ENCODE data around the gene CLPX. TPM values are rescaled to one million over a fixed set of nuclear protein-coding genes. Genes with fewer than 3 reads are reported as not detected.

Gene CLPX
- total RNA-seq, 2 donors from 2014 or later = 60.5 to 62.7 TPM

DNA sequence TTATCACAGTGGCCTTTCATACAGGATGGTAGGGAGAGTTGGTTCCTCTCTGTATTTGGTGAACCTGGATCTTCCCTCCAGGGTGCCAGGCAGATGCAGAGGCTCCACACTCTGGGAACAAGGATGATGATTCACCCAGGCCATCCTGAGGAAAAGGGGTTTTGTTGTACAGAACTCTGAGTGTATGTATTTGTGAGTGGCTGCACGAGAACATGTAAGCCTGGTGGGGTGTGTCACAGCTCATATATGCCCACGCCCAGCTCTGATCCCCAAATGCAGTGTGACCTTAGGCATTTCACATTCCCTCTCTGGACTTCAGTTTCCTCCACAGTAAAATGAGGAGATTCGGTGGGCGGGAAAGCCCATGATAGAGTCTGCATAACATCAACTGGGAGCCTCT lies 37.7 kb upstream of the CLPX start:
- no peaks in the 10 kb centered on the region for H3K9me3 ChIP-seq (ENCODE audit: control insufficient read depth, low read length)
- no peak overlapping the region for H3K27ac ChIP-seq (ENCODE audit: low read depth, low read length)
- H3K36me3 ChIP-seq (ENCODE audit: control insufficient read depth, insufficient read depth, low read length) = no peaks in the 10 kb centered on the region
- Mint-ChIP-seq H3K27ac (no peak overlapping the region), H3K36me3 (ENCODE audit: low read depth) (no peaks in the 10 kb centered on the region), H3K4me3 (no peak overlapping the region), H3K9me3 (no peaks in the 10 kb centered on the region), H3K4me1 (peaks cover 11% of the 10 kb centered on the region), H3K27me3 (ENCODE audit: insufficient read depth) (peaks cover 9% of the 10 kb centered on the region)
- DNase-seq = no peak
- no peak overlapping the region for H3K9ac ChIP-seq (ENCODE audit: extremely low read depth, low read length, poor library complexity, severe bottlenecking)
- H3K4me1 ChIP-seq (ENCODE audit: control insufficient read depth, insufficient read depth, low read length) = peaks cover 3% of the 10 kb centered on the region
- no peak overlapping the region for H3K4me3 ChIP-seq (ENCODE audit: low read length)
- WGBS, 2 experiments (ENCODE audit: insufficient coverage in 1 of 2, insufficient read length in 1 of 2) = 91 to 100% methylated on average over 4 of the region's 4 CpGs
- TF ChIP-seq, protein P1, sequence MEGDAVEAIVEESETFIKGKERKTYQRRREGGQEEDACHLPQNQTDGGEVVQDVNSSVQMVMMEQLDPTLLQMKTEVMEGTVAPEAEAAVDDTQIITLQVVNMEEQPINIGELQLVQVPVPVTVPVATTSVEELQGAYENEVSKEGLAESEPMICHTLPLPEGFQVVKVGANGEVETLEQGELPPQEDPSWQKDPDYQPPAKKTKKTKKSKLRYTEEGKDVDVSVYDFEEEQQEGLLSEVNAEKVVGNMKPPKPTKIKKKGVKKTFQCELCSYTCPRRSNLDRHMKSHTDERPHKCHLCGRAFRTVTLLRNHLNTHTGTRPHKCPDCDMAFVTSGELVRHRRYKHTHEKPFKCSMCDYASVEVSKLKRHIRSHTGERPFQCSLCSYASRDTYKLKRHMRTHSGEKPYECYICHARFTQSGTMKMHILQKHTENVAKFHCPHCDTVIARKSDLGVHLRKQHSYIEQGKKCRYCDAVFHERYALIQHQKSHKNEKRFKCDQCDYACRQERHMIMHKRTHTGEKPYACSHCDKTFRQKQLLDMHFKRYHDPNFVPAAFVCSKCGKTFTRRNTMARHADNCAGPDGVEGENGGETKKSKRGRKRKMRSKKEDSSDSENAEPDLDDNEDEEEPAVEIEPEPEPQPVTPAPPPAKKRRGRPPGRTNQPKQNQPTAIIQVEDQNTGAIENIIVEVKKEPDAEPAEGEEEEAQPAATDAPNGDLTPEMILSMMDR (conservative IDR thresholded peaks at IDR 0.05) = no peak
- no peaks in the 10 kb centered on the region for H3K27me3 ChIP-seq (ENCODE audit: control insufficient read depth, insufficient read depth, low read length, poor library complexity, severe bottlenecking)

DNA sequence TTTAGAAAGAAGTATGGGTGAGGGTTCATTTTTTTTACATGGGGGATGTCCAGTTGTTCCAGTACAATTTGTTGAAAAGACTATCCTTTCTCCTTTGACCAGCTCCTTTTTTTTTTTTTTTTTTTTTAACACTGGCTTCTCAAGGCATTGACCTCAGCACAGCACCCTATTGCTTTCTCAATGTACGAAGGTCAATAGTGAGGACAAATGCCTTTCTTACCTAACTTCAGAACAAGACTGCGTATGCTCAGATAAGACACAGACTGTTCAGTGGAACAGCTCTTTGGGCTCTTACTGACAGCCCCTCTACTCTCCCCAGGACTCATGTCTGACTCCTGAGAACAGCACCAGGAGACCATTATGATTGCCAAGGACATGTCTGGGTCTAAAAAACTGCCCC lies 36.6 kb upstream of the CLPX start:
- Mint-ChIP-seq H3K36me3 (ENCODE audit: low read depth) (no peaks in the 10 kb centered on the region), H3K4me1 (peaks cover 8% of the 10 kb centered on the region), H3K9me3 (no peaks in the 10 kb centered on the region), H3K27ac (no peak overlapping the region), H3K27me3 (ENCODE audit: insufficient read depth) (peaks cover 11% of the 10 kb centered on the region), H3K4me3 (no peak overlapping the region)
- TF ChIP-seq, protein P1 (conservative IDR thresholded peaks at IDR 0.05) = no peak
- 80 to 92% methylated on average over 2 of the region's 2 CpGs for WGBS, 2 experiments (ENCODE audit: insufficient coverage in 1 of 2, insufficient read length in 1 of 2)
- no peak overlapping the region for H3K9ac ChIP-seq (ENCODE audit: extremely low read depth, low read length, poor library complexity, severe bottlenecking)
- peaks cover 3% of the 10 kb centered on the region for H3K4me1 ChIP-seq (ENCODE audit: control insufficient read depth, insufficient read depth, low read length)
- DNase-seq = no peak
- no peaks in the 10 kb centered on the region for H3K9me3 ChIP-seq (ENCODE audit: control insufficient read depth, low read length)
- no peak overlapping the region for H3K27ac ChIP-seq (ENCODE audit: low read depth, low read length)
- H3K27me3 ChIP-seq (ENCODE audit: control insufficient read depth, insufficient read depth, low read length, poor library complexity, severe bottlenecking) = no peaks in the 10 kb centered on the region
- no peaks in the 10 kb centered on the region for H3K36me3 ChIP-seq (ENCODE audit: control insufficient read depth, insufficient read depth, low read length)
- no peak overlapping the region for H3K4me3 ChIP-seq (ENCODE audit: low read length)

DNA sequence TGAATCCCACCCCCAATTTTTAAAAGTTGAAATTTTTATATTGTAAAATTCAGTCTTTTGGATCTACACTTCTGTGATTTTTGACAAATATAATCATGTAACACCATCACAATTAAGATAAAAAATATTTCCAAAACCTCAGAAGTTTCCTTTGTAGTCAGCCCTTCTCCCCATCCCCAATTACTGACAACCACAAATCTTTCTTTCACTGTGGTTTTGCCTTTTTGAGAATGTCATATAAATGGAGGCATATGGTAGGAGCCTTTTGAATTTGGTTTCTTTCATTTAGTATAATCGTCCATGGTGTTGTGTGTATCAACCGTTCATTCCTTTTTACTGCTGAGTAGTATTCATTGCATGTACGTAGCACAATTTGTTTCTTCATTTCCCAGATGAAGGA lies 34.0 kb upstream of the CLPX start:
- H3K36me3 ChIP-seq (ENCODE audit: control insufficient read depth, insufficient read depth, low read length) = no peaks in the 10 kb centered on the region
- Mint-ChIP-seq H3K4me3 (no peak overlapping the region), H3K36me3 (ENCODE audit: low read depth) (no peaks in the 10 kb centered on the region), H3K9me3 (no peaks in the 10 kb centered on the region), H3K27me3 (ENCODE audit: insufficient read depth) (peaks cover 9% of the 10 kb centered on the region), H3K27ac (no peak overlapping the region), H3K4me1 (no peaks in the 10 kb centered on the region)
- no peaks in the 10 kb centered on the region for H3K9me3 ChIP-seq (ENCODE audit: control insufficient read depth, low read length)
- no peak for DNase-seq
- H3K4me1 ChIP-seq (ENCODE audit: control insufficient read depth, insufficient read depth, low read length) = no peaks in the 10 kb centered on the region
- no peak overlapping the region for H3K9ac ChIP-seq (ENCODE audit: extremely low read depth, low read length, poor library complexity, severe bottlenecking)
- WGBS, 2 experiments (ENCODE audit: insufficient coverage in 1 of 2, insufficient read length in 1 of 2) = 95 to 100% methylated on average over 3 of the region's 3 CpGs
- no peak overlapping the region for H3K27ac ChIP-seq (ENCODE audit: low read depth, low read length)
- no peak overlapping the region for H3K4me3 ChIP-seq (ENCODE audit: low read length)
- H3K27me3 ChIP-seq (ENCODE audit: control insufficient read depth, insufficient read depth, low read length, poor library complexity, severe bottlenecking) = no peaks in the 10 kb centered on the region
- TF ChIP-seq, protein P1 (conservative IDR thresholded peaks at IDR 0.05) = no peak
